ENCODE data around the gene COX11.

GRCh38 chr17:54996441-54996840, 28.0 kb upstream of the COX11 start:
- TF ChIP-seq CTCF (IDR thresholded peaks at IDR 0.05; ENCODE audit: control extremely low read depth in 1 of 3, insufficient read depth in 1 of 3, low read depth in 1 of 3, low read length in 3 of 3) (no peak), POLR2AphosphoS5 (IDR thresholded peaks at IDR 0.05; ENCODE audit: low read depth, low read length) (no peak), EZH2 (IDR thresholded peaks at IDR 0.05; ENCODE audit: low read depth, low read length, severe bottlenecking) (no peak), CBX5 (IDR thresholded peaks at IDR 0.05; ENCODE audit: low read depth, low read length) (no peak), SRF (IDR thresholded peaks at IDR 0.05; ENCODE audit: low read depth, low read length) (no peak), RAD21 (IDR thresholded peaks at IDR 0.05 in 1 of 2, conservative IDR thresholded peaks at IDR 0.05 in 1 of 2; ENCODE audit: low read depth in 2 of 2, low read length in 2 of 2) (no peak), MAX (IDR thresholded peaks at IDR 0.05) (no peak), ATF2 (IDR thresholded peaks at IDR 0.05; ENCODE audit: low read length) (no peak), SP1 (IDR thresholded peaks at IDR 0.05; ENCODE audit: low read depth, low read length) (no peak), BCL11A (IDR thresholded peaks at IDR 0.05; ENCODE audit: low read depth in 2 of 2, low read length in 2 of 2) (no peak)

All from H1 (cell line).